ENCODE data around the gene SESN3.
"Not testable (repeated sequence)": the region's sequence is repeated elsewhere in the genome, so short reads cannot be mapped to it uniquely, and the experiment has no call there.

Gene SESN3

GRCh38 chr11:95152876-95153856, 77.8 kb downstream of the SESN3 start:
- no peak for DNase-seq (ENCODE audit: low read depth, low spot score)

- peak; percentile 97 for DNase-seq (ENCODE audit: low read depth, low spot score)
Measured at GRCh38 chr11:95150956-95151684, 79.9 kb downstream of the SESN3 start.

GRCh38 chr11:95149651-95150364, 81.2 kb downstream of the SESN3 start:
- DNase-seq (ENCODE audit: low read depth, low spot score): peak; percentile 83

- DNase-seq (ENCODE audit: low read depth, low spot score): no peak
Measured at GRCh38 chr11:95148938-95149337, 82.1 kb downstream of the SESN3 start.

- DNase-seq (ENCODE audit: low read depth, low spot score): no peak
Measured at GRCh38 chr11:95148406-95148805, 82.6 kb downstream of the SESN3 start.

- peak; percentile 66 for DNase-seq (ENCODE audit: low read depth, low spot score)
Measured at GRCh38 chr11:95147364-95147905, 83.6 kb downstream of the SESN3 start.

- no peak for DNase-seq (ENCODE audit: low read depth, low spot score)
Measured at GRCh38 chr11:95145430-95146060, 85.5 kb downstream of the SESN3 start.

- DNase-seq (ENCODE audit: low read depth, low spot score): no peak
Measured at GRCh38 chr11:95144313-95145235, 86.4 kb downstream of the SESN3 start.

- DNase-seq (ENCODE audit: low read depth, low spot score): no peak
Measured at GRCh38 chr11:95143106-95143681, 87.8 kb downstream of the SESN3 start.

GRCh38 chr11:95142431-95142830, 88.6 kb downstream of the SESN3 start:
- no peak for DNase-seq (ENCODE audit: low read depth, low spot score)

- DNase-seq (ENCODE audit: low read depth, low spot score): no peak
Measured at GRCh38 chr11:95140397-95141033, 90.5 kb downstream of the SESN3 start.

GRCh38 chr11:95138448-95138847, 92.6 kb downstream of the SESN3 start:
- no peak for DNase-seq (ENCODE audit: low read depth, low spot score)

- DNase-seq (ENCODE audit: low read depth, low spot score): no peak
Measured at GRCh38 chr11:95137299-95137698, 93.7 kb downstream of the SESN3 start.

- not testable (repeated sequence) for DNase-seq (ENCODE audit: low read depth, low spot score)
Measured at GRCh38 chr11:95136747-95137146, 94.3 kb downstream of the SESN3 start.

GRCh38 chr11:95135880-95136279, 95.1 kb downstream of the SESN3 start:
- DNase-seq (ENCODE audit: low read depth, low spot score): no peak

- DNase-seq (ENCODE audit: low read depth, low spot score): no peak
Measured at GRCh38 chr11:95135155-95135554, 95.8 kb downstream of the SESN3 start.

GRCh38 chr11:95134491-95134890, 96.5 kb downstream of the SESN3 start:
- no peak for DNase-seq (ENCODE audit: low read depth, low spot score)

- DNase-seq (ENCODE audit: low read depth, low spot score): no peak
Measured at GRCh38 chr11:95132956-95133355, 98.0 kb downstream of the SESN3 start.

GRCh38 chr11:95128602-95129001, 102.4 kb downstream of the SESN3 start:
- no peak for DNase-seq (ENCODE audit: low read depth, low spot score)

Measured in ELF-1 (cell line).